RWPE2 (cell line): ENCODE measurements around the gene TNFSF12.
A peak's percentile ranks its signal among the peaks of the same experiment; 100 is the strongest.

Source experiments
- ATAC-seq: fragments of 200-7000 bp; cut with Tn5 transposase; 3 replicates; pipeline ENCODE4 v1.9.1; 2021; ENCODE audit warnings: low read depth
- DNase-seq: peaks from one replicate; pipeline ENCODE4 v3.0.0-alpha.2; 2020; ENCODE audit warnings: low spot score
- H3K27ac ChIP-seq: fragments of 450-650 bp; 2 replicates; pipeline ENCODE4 v1.5.1; 2017; ENCODE audit warnings: mild to moderate bottlenecking; ENCODE audit not compliant: poor library complexity, severe bottlenecking
- H3K27me3 ChIP-seq: fragments of 250-450 bp; sonication (Bioruptor Pico); 2 replicates; pipeline ENCODE4 v1.5.1; 2021; ENCODE audit warnings: mild to moderate bottlenecking, moderate library complexity; ENCODE audit not compliant: insufficient read depth, poor library complexity, severe bottlenecking
- H3K36me3 ChIP-seq: fragments of 250-450 bp; sonication (Bioruptor Pico); 2 replicates; pipeline ENCODE4 v1.5.1; 2020; ENCODE audit warnings: low read depth, mild to moderate bottlenecking, moderate library complexity
- H3K4me1 ChIP-seq: fragments of 250-450 bp; sonication (Bioruptor Pico); 2 replicates; pipeline ENCODE4 v1.5.1; 2021; ENCODE audit warnings: mild to moderate bottlenecking, moderate library complexity; ENCODE audit not compliant: insufficient read depth, poor library complexity, severe bottlenecking
- H3K4me3 ChIP-seq: fragments of 250-450 bp; sonication (Bioruptor Pico); 2 replicates; pipeline ENCODE4 v1.5.1; 2021; ENCODE audit warnings: mild to moderate bottlenecking, moderate library complexity; ENCODE audit not compliant: severe bottlenecking
- H3K9me3 ChIP-seq: fragments of 250-450 bp; sonication (Bioruptor Pico); 2 replicates; pipeline ENCODE4 v1.5.1; 2021; ENCODE audit warnings: mild to moderate bottlenecking, moderate library complexity; ENCODE audit not compliant: severe bottlenecking
- CTCF ChIP-seq: fragments of 450-650 bp; IDR thresholded peaks from one replicate; pipeline ENCODE4 v1.5.1; 2017; ENCODE audit warnings: mild to moderate bottlenecking, moderate library complexity; ENCODE audit not compliant: poor library complexity, severe bottlenecking

TNFSF12 gene

GRCh38 chr17:7572588-7573323 is 23.9 kb downstream of the TNFSF12 start:
- peak; percentile 62 for DNase-seq
- peak; percentile 88; the same call in 1 of the 3 replicates for ATAC-seq

GRCh38 chr17:7573324-7574080 is 24.6 kb downstream of the TNFSF12 start:
- H3K27me3 ChIP-seq, result no peaks in the 10 kb centered on the region
- TF ChIP-seq CTCF, result no peak
- H3K4me1 ChIP-seq, result peaks cover 16% of the 10 kb centered on the region
- H3K27ac ChIP-seq, result peak overlapping the region; percentile 98
- H3K36me3 ChIP-seq, result peaks cover 80% of the 10 kb centered on the region
- DNase-seq, result peak; percentile 81
- H3K9me3 ChIP-seq, result no peaks in the 10 kb centered on the region
- peak overlapping the region; percentile 71 for H3K4me3 ChIP-seq
- peak; percentile 29 for ATAC-seq

More at GRCh38 chr17:7572588-7573323, 23.9 kb downstream of the TNFSF12 start:
- H3K27me3 ChIP-seq, result no peaks in the 10 kb centered on the region
- peak overlapping the region; percentile 98 for H3K27ac ChIP-seq
- no peaks in the 10 kb centered on the region for H3K9me3 ChIP-seq
- H3K4me3 ChIP-seq, result peak overlapping the region; percentile 71
- H3K36me3 ChIP-seq, result peaks cover 73% of the 10 kb centered on the region
- TF ChIP-seq CTCF, result no peak
- H3K4me1 ChIP-seq, result peaks cover 16% of the 10 kb centered on the region

GRCh38 chr17:7574176-7574953 is 25.5 kb downstream of the TNFSF12 start:
- peak overlapping the region; percentile 71 for H3K4me3 ChIP-seq
- H3K27ac ChIP-seq, result peak overlapping the region; percentile 98
- ATAC-seq (no peak), DNase-seq (no peak)
- H3K4me1 ChIP-seq, result peaks cover 20% of the 10 kb centered on the region
- H3K36me3 ChIP-seq, result peaks cover 84% of the 10 kb centered on the region
- no peaks in the 10 kb centered on the region for H3K9me3 ChIP-seq
- H3K27me3 ChIP-seq, result no peaks in the 10 kb centered on the region
- no peak for TF ChIP-seq CTCF

- no peak overlapping the region for H3K4me3 ChIP-seq
- H3K27ac ChIP-seq, result peak overlapping the region; percentile 98
- H3K36me3 ChIP-seq, result peaks cover 73% of the 10 kb centered on the region
- no peaks in the 10 kb centered on the region for H3K9me3 ChIP-seq
- ATAC-seq (no peak), DNase-seq (no peak)
- H3K27me3 ChIP-seq, result no peaks in the 10 kb centered on the region
- no peak for TF ChIP-seq CTCF
- H3K4me1 ChIP-seq, result peaks cover 20% of the 10 kb centered on the region
These were observed 26.6 kb downstream of the TNFSF12 start for GRCh38 chr17:7575481-7575883.
